Measurements from ENCODE around the gene THYN1. TPM values are rescaled to one million over a fixed set of nuclear protein-coding genes. Genes with fewer than 3 reads are reported as not detected.

THYN1 gene
- total and polyA plus RNA-seq, 2 of the 13 experiments (the other 11 are each of a cell fraction or from before 2014, with no cell fraction given): 36.1 to 87.6 TPM

GRCh38 chr11:134272381-134273316 is 19.5 kb upstream of the THYN1 start (continued):
- 0 out of 2 replicates have a peak, but pooled peaks have one; percentile 49 for TF ChIP-seq ZMAT3 (CRISPR knock-in tag; conservative IDR thresholded peaks at IDR 0.05)
- TF ChIP-seq HNF4G (IDR thresholded peaks at IDR 0.05; ENCODE audit: borderline replicate concordance, low read depth, low read length): peak; percentile 63
- TF ChIP-seq HNF4G (CRISPR knock-in tag; IDR thresholded peaks at IDR 0.05; ENCODE audit: borderline replicate concordance, low read depth): 0 out of 2 replicates have a peak, but pooled peaks have one; percentile 43
- TF ChIP-seq ZNF180 (CRISPR knock-in tag; IDR thresholded peaks at IDR 0.05; ENCODE audit: borderline replicate concordance, low read depth): no peak
- TF ChIP-seq NCOA5 (CRISPR knock-in tag; IDR thresholded peaks at IDR 0.05): no peak
- TF ChIP-seq CAMTA2 (CRISPR knock-in tag; IDR thresholded peaks at IDR 0.05; ENCODE audit: borderline replicate concordance): no peak
- peak; percentile 32; the same call in 1 of the 2 replicates for TF ChIP-seq UBTF (CRISPR knock-in tag; IDR thresholded peaks at IDR 0.05)
- no peak for TF ChIP-seq CHD4 (IDR thresholded peaks at IDR 0.05; ENCODE audit: borderline replicate concordance, low read length)
- 0 out of 2 replicates have a peak, but pooled peaks have one; percentile 21 for TF ChIP-seq RERE (CRISPR knock-in tag; IDR thresholded peaks at IDR 0.05; ENCODE audit: low read depth)
- TF ChIP-seq TEAD3 (CRISPR knock-in tag; optimal IDR thresholded peaks at IDR 0.05; ENCODE audit: borderline replicate concordance): peak; percentile 79
